ENCODE results near the gene ASPA.
"Not testable (repeated sequence)": the region's sequence is repeated elsewhere in the genome, so short reads cannot be mapped to it uniquely, and the experiment has no call there.

ASPA gene

GRCh38 chr17:3475812-3476610 lies at the start of gene ASPA:
Gene ASPA, plus strand, starts transcription at chr17:3475997. Its CDS starts 163 bp downstream, at chr17:3476160.
- DNase-seq (ENCODE audit: low read depth in 2 of 2) = no peak

DNA sequence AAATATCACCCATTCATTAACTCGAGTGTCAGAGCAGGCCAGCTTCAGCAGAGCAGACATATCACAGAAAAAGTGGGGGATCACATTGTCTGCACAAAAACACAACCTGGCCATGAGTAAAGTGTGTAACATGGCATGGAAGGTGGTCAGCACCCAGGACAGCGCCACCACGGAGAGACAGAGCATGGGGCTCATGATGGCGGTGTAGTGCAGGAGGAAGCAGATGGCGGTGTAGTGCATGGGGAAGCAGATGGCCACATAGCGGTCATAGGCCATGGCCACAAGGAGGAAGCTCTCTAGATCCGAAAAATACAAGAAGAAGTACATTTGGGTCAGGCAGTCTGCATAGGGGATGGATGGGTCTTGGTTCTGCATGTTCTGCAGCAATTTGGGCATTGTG lies 42.6 kb upstream of the ASPA start:
- not testable (repeated sequence) for DNase-seq (ENCODE audit: low read depth in 2 of 2)

DNA sequence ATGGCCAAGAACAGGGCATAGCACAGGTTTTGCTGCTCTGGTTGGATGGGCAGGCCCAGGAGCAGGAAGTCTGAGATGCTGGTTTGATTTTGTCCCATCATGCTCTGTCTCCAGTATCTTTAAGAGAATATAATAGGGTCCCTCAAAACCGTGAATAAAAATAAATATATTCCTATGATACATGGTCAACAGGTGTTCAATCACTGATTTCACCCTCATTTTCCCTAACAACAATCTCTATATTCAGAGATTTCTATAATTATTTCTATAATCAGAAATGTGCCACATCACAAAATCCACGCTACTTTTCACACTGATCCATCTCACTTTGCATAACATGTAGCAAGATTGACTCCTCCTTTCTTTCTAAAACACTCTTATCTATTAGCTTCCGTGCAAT lies 42.1 kb upstream of the ASPA start, which contains the start of gene OR1E2:
Gene OR1E2, minus strand, starts transcription at position 101 of the 400 bp plus-strand sequence. Its CDS starts 0 bp downstream, at position 101.
- DNase-seq (ENCODE audit: low read depth in 2 of 2) = no peak

DNA sequence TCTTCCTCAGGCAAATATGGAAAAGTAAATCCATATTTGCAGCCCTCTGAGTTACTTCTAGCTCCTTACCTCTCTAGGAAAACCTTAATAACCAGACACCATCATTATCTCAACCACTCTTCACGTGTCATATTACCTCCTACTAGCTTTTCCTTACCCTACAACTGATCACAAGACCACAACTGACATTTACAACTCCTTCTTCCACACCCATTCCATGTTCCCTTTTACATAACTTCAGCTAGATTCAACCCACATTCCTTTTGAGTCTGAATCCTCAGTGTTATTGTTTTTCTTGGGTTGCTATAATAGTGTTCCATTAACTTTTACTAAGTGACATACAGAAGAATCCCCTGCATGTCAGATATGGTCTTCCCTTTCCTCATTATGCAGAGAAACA lies 37.4 kb upstream of the ASPA start:
- DNase-seq (ENCODE audit: low read depth in 2 of 2) = no peak

DNA sequence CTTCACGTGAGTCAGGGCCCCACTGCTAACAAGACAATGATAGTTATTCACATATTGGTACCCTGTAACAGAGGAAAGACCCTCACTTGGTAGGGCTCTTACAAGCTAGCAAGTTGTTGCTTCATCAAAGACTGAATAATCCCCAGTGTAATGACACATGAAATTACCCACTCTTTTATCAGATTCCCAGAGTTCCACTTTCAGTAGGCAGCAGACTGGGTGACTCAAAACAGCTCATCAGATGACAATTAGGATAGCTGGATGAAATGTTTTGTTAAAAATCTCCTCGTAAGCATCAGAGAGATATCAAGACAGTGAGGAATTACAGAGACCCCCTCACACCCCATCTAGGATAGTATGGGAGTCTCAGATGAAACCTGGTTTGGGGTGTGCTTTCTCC lies 35.3 kb upstream of the ASPA start:
- no peak for DNase-seq (ENCODE audit: low read depth in 2 of 2)

- DNase-seq (ENCODE audit: low read depth in 2 of 2) = no peak
Measured at GRCh38 chr17:3447625-3448024, 28.2 kb upstream of the ASPA start.

GRCh38 chr17:3448059-3448665 lies 27.6 kb upstream of the ASPA start:
- DNase-seq (ENCODE audit: low read depth in 2 of 2) = no peak

- not testable (repeated sequence) for DNase-seq (ENCODE audit: low read depth in 2 of 2)
Measured at GRCh38 chr17:3466355-3466754, 9.4 kb upstream of the ASPA start.

GRCh38 chr17:3469529-3469928 lies 6.3 kb upstream of the ASPA start:
- DNase-seq (ENCODE audit: low read depth in 2 of 2) = no peak

DNA sequence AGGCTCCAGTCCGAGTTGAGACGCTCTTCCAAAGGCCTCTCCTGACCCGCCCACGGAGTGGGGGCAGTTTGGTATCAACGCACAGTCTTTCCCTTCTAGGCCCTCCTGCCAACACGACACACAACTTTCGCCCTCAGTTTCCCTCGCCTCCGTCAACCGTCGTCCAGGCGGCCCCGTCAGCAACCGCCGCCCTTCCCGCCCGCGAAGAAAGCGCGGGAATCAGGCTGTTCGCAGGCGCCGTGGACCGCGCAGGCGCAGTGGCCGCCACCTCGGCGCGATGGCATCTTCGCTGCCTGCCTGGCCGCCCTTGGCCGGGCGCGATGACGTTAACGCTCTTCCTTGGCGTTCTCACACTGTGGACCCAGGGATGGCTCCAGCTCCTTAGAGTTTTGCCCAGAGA lies 4.2 kb upstream of the ASPA start, which contains the start of gene SPATA22:
Gene SPATA22, minus strand, starts transcription at position 221 of the 400 bp plus-strand sequence. CDS start 2,494 bp downstream, outside the sequence.
- no peak for DNase-seq (ENCODE audit: low read depth in 2 of 2)

DNA sequence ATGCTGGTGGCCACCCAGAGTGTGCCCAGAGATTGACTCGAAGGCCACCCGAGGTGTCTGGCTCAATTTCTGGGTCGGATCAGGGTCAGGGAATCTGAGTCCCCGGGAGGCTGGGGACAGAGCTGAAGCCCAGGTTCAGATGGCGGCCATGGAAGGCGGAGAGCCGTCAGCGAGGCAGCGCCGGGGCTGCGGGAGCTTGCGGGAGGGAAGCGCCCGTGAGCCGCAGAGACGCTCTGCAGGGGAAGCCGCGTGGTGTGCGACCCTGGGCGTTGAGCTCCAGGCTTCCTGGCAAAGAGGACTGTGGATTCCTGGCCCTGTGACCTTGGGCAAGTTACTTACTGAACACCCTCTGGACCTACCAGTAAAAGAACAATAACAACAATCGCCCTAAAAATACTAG lies 3.7 kb upstream of the ASPA start:
- no peak for DNase-seq (ENCODE audit: low read depth in 2 of 2)

GRCh38 chr17:3474212-3474611 lies 1.6 kb upstream of the ASPA start:
- DNase-seq (ENCODE audit: low read depth in 2 of 2) = no peak

GRCh38 chr17:3475251-3475685 lies 529 bp upstream of the ASPA start:
- no peak for DNase-seq (ENCODE audit: low read depth in 2 of 2)

GRCh38 chr17:3479988-3480387 lies 4.2 kb downstream of the ASPA start:
- no peak for DNase-seq (ENCODE audit: low read depth in 2 of 2)

GRCh38 chr17:3482852-3483251 lies 7.1 kb downstream of the ASPA start:
- DNase-seq (ENCODE audit: low read depth in 2 of 2) = no peak

GRCh38 chr17:3485481-3486068 lies 9.8 kb downstream of the ASPA start:
- DNase-seq (ENCODE audit: low read depth in 2 of 2) = no peak

GRCh38 chr17:3497101-3497500 lies 21.3 kb downstream of the ASPA start:
- no peak for DNase-seq (ENCODE audit: low read depth in 2 of 2)

GRCh38 chr17:3501344-3501743 lies 25.5 kb downstream of the ASPA start:
- no peak for DNase-seq (ENCODE audit: low read depth in 2 of 2)

GRCh38 chr17:3502466-3502865 lies 26.7 kb downstream of the ASPA start:
- no peak for DNase-seq (ENCODE audit: low read depth in 2 of 2)

- no peak for DNase-seq (ENCODE audit: low read depth in 2 of 2)
Measured at GRCh38 chr17:3503285-3503684, 27.5 kb downstream of the ASPA start.

DNA sequence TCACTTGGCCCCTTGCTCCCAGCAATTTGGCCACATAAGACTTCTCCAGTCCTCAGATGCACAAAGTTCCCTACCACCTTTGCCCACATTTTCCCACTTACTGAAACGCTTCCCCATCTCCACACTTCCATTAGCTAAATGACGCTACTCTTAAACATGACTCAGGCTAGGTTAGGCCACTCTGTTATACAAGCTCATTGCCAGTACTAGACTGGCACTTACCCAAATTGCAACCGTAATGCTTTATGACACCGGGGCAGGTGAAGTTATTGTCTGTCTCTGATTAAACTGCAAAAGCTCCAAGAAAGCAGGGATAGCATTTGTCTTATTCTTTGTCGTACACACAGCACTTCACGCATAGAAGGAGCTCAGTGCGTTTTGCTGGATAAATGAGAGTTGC lies 29.2 kb downstream of the ASPA start:
- no peak for DNase-seq (ENCODE audit: low read depth in 2 of 2)

GRCh38 chr17:3506054-3506453 lies 30.3 kb downstream of the ASPA start:
- DNase-seq (ENCODE audit: low read depth in 2 of 2) = no peak

DNA sequence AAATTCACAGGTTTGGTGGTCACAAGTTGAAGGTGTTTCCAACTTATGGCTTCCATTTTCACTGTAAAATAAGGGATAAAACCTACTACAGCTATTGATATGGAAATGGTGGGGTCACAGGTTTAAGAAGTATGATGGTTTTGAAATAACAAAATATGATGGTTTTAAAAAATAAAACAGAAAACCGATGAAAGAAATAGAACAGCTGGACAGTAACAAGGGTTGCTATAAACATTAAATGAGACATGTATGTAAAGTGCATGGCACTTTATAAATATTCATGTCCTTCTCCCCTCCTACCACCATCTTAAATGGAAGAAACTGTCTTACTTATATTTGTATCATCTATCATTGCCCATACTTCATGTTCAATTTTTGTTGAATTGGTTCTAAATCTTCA lies 31.3 kb downstream of the ASPA start:
- no peak for DNase-seq (ENCODE audit: low read depth in 2 of 2)
